ENCODE results near the gene CKAP2.

The CKAP2 gene

GRCh38 chr13:52414963-52415362, 40.3 kb upstream of the CKAP2 start:
- TF ChIP-seq CTCF (conservative IDR thresholded peaks at IDR 0.05; ENCODE audit: low read length) (no peak), EZH2phosphoT487 (IDR thresholded peaks at IDR 0.05; ENCODE audit: borderline replicate concordance) (no peak)
- Histone ChIP-seq H3K27me3 (ENCODE audit: insufficient read depth, low read length, poor library complexity, severe bottlenecking) (no peaks in the 10 kb centered on the region), H3K9ac (ENCODE audit: low read depth, low read length, poor library complexity, severe bottlenecking) (no peak overlapping the region), H3K9me3 (ENCODE audit: insufficient read depth, low read depth, low read length) (no peaks in the 10 kb centered on the region), H3K4me3 (ENCODE audit: low read length, poor library complexity, severe bottlenecking) (no peak overlapping the region), H3K4me2 (ENCODE audit: low read depth, low read length, poor library complexity, severe bottlenecking) (no peak overlapping the region), H4K20me1 (ENCODE audit: insufficient read depth, low read length, poor library complexity, severe bottlenecking) (no peaks in the 10 kb centered on the region), H3K9me2 (replicated peaks; ENCODE audit: low read depth, low read length) (no peaks in the 10 kb centered on the region), H3K36me3 (ENCODE audit: insufficient read depth, low read length) (peaks cover 51% of the 10 kb centered on the region; the same call in 1 of the 2 replicates), H3F3A (ENCODE audit: low read depth) (no peaks in the 10 kb centered on the region), H3K4me1 (ENCODE audit: insufficient read depth, low read length, poor library complexity, severe bottlenecking) (peaks cover 8% of the 10 kb centered on the region), H3K79me2 (ENCODE audit: insufficient read depth, low read length) (no peaks in the 10 kb centered on the region), H2AFZ (ENCODE audit: low read length) (no peak overlapping the region)

GRCh38 chr13:52419080-52419479, 36.2 kb upstream of the CKAP2 start:
- Histone ChIP-seq H3K9ac (ENCODE audit: low read depth, low read length, poor library complexity, severe bottlenecking) (no peak overlapping the region), H3K36me3 (ENCODE audit: insufficient read depth, low read length) (peaks cover 61% of the 10 kb centered on the region), H3K4me2 (ENCODE audit: low read depth, low read length, poor library complexity, severe bottlenecking) (no peak overlapping the region), H2AFZ (ENCODE audit: low read length) (no peak overlapping the region), H4K20me1 (ENCODE audit: insufficient read depth, low read length, poor library complexity, severe bottlenecking) (no peaks in the 10 kb centered on the region), H3K4me3 (ENCODE audit: low read length, poor library complexity, severe bottlenecking) (no peak overlapping the region), H3K4me1 (ENCODE audit: insufficient read depth, low read length, poor library complexity, severe bottlenecking) (peaks cover 23% of the 10 kb centered on the region), H3K9me2 (replicated peaks; ENCODE audit: low read depth, low read length) (no peaks in the 10 kb centered on the region), H3K27me3 (ENCODE audit: insufficient read depth, low read length, poor library complexity, severe bottlenecking) (no peaks in the 10 kb centered on the region), H3K79me2 (ENCODE audit: insufficient read depth, low read length) (no peaks in the 10 kb centered on the region), H3F3A (ENCODE audit: low read depth) (no peaks in the 10 kb centered on the region), H3K9me3 (ENCODE audit: insufficient read depth, low read depth, low read length) (no peaks in the 10 kb centered on the region)
- TF ChIP-seq CTCF (conservative IDR thresholded peaks at IDR 0.05; ENCODE audit: low read length) (no peak), EZH2phosphoT487 (IDR thresholded peaks at IDR 0.05; ENCODE audit: borderline replicate concordance) (no peak)

- Histone ChIP-seq H3K4me3 (ENCODE audit: low read length, poor library complexity, severe bottlenecking) (peak overlapping the region; percentile 45), H2AFZ (ENCODE audit: low read length) (no peak overlapping the region), H3K9ac (ENCODE audit: low read depth, low read length, poor library complexity, severe bottlenecking) (peak overlapping the region; percentile 56), H3K4me1 (ENCODE audit: insufficient read depth, low read length, poor library complexity, severe bottlenecking) (peaks cover 23% of the 10 kb centered on the region), H3K9me2 (replicated peaks; ENCODE audit: low read depth, low read length) (no peaks in the 10 kb centered on the region), H3K27me3 (ENCODE audit: insufficient read depth, low read length, poor library complexity, severe bottlenecking) (no peaks in the 10 kb centered on the region), H3K79me2 (ENCODE audit: insufficient read depth, low read length) (no peaks in the 10 kb centered on the region), H3K9me3 (ENCODE audit: insufficient read depth, low read depth, low read length) (no peaks in the 10 kb centered on the region), H3K36me3 (ENCODE audit: insufficient read depth, low read length) (peaks cover 59% of the 10 kb centered on the region), H3K4me2 (ENCODE audit: low read depth, low read length, poor library complexity, severe bottlenecking) (peak overlapping the region; percentile 62), H3F3A (ENCODE audit: low read depth) (no peaks in the 10 kb centered on the region), H4K20me1 (ENCODE audit: insufficient read depth, low read length, poor library complexity, severe bottlenecking) (no peaks in the 10 kb centered on the region)
- no peak for TF ChIP-seq CTCF (conservative IDR thresholded peaks at IDR 0.05; ENCODE audit: low read length)
- TF ChIP-seq EZH2phosphoT487 (IDR thresholded peaks at IDR 0.05; ENCODE audit: borderline replicate concordance): no peak
These were observed 34.1 kb upstream of the CKAP2 start for GRCh38 chr13:52421216-52421615.
